NCI-H1930 (cell line): ENCODE results near the gene MTARC1.

Source experiments
- DNase-seq, 2 experiments: peaks; one replicate each; lab custom pipeline; 2025; lab: John Stamatoyannopoulos, UW

The MTARC1 gene

GRCh38 chr1:220770245-220770913 lies 16.3 kb upstream of the MTARC1 start:
- DNase-seq, result no peak

DNA sequence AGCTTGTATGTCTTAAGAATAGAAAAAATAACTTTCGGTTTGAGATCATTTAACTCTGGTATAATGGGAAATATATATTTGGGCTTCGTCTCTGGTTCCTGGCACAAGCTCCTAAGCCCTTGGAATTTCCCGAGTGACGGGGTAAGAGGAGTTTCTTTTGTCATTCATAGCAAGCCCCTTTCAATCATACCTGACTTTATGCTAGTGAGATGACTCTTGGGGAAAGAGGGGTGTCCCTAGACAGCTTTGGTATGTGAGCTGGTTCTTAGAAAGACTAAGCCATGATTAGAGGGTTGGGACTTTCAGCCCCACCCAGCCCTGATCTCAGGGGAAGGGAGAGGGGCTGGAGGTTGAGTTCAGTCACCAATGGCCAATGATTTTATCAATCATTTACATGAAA lies 13.9 kb upstream of the MTARC1 start:
- no peak for DNase-seq

DNA sequence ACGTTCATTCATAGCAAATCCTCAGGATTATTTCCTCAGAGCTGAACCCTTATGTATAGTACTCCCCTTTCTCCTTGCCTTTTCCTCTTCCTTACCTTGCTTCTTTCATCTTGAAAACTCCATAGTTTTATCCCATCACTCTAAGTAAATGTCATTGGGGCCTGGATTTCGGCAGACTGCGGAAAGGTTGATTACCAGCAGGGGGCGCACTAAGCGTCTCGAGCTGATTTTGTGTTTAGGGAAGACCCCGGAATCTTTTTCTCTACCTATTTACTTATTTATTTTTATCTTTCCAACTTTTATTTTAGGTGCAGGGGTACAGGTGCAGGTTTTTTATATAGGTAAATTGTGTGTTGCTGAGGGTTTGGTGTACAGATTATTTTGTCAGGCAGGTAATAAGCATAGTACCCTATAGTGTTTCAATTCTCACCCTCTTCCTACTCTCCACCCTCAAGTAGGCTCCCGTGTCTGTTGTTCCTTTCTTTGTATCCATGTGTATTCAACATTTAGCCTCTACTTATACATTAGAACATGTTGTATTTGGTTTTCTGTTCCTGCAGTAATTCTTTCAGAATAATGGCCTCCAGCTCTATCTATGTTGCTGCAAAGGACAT lies 11.4 kb upstream of the MTARC1 start:
- peak in 1 of 2 experiments; percentile 22 for DNase-seq

DNA sequence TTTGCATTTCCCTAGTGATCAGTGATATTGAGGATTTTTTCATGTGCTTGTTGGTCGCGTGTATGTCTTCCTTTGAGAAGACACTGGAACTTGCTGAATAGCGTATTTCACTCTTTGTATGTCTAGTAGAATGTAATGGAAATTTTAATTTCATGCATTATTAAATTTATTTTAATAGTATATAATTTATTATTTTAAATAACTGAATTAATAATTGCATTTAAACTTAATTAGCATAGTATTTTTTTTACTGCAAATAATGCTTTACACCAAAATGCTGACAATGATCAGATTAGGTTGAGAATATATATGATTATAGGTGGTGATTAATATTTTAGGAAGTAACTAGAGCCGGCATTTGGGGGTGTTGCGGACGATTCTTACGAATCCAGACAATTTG lies 10.5 kb upstream of the MTARC1 start:
- DNase-seq, result no peak

DNA sequence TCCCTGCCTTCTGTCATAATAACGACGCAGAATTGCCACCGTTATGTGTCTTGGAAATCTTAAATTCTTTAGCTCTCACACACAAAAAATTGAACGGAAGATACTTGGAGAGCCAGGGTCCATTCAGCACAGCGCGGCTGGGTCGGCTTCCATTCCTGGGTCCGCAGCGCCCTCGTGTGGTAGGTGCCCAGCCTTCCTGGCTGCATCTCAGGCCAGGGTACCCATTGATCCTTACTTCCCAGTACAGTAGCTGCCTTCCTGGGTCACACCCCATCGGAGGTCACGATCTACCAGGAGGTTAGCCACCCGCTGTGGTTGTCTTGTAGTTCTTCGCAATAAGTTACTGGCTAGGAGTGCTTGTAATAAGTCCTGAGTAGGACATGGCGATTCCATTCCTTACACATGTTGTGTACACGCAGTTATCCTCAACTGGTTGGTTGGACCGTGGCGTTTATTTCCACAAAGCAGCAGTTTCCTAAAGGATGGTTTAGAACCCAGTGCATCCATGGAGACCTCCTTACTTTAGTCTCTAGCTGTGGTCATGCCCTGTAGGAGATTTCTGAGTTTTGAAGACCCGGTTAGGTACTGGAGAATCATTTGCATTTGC lies 9.9 kb upstream of the MTARC1 start:
- peak; percentile 58 to 61 for DNase-seq

DNA sequence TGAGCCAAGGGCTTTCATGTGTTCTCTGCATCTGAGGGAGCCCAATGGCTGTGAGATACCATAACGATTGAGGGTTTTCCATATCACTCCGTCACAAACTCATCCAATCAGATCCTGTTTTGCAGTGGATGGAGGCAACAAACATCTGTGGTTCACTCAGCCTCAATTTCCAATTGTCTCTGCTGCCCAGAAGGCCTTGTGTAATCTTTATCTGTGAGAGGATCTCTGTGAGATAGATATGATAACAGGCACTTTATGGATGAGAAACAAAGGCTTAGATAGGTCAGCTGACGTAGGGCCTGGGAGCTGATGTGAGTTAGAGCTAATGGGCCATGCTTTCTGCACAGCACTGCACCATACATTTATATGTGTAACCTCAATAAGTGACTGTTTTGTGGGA lies 3.3 kb upstream of the MTARC1 start:
- no peak for DNase-seq

DNA sequence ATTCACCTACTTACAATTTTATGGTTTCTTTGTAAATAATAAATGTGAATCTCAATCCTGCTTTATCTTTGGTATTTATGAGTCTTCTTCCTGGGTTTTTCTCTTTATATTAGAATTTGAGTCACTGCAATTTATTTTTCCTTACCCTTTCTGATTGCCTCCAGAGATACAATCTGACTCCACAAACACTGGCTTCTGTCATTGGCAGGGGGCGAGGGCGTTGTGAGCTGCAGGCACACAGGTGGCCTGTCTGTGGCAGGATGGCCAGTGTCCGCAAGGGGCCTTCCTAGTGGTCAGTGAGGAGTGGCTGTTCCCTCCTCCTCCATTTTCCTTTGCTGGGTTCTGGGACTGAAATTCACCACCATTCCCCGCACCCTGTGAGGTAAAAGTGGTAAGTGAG lies 2.0 kb upstream of the MTARC1 start:
- no peak for DNase-seq

DNA sequence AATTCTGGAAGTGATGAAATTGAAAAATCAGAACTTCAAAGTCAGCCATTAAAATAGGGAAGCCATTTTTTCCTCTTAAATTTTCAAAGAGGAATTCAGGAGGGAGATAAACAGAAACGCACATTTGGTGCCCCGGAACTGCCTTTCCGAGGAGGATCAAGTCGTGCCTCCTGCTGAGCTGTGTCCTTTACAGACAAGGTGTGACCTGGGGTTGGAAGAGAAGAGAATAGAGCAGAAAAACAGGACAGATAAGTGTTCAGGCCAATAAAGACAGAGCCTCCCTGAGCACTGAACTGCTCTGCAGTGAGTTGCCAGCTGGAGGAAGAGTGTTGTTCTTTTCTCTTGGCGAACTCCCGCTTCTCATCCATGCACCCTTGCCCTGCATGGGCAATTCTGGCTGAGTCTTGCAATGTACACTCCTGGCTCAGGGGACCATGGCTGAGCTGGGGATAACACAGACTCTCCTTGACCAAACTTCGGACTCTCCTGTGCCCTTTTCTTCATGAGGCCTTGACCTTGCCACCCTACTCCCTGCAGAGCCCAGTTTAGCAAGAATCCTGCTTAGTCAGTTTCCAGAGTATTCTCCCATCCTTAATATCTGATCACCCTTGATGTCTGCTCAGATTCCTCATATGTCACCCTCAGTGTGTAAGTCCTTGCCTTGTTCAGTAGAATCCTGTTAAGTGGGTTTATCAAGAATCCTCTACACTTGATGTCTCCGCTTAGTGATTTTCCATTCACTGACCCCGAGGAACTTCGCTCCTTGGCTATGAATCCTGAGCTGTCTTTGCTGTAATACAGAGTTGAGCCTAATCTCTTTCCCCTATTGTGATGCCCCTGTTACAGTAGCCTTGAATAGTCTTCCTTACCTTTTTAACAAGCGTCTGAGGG lies 1.3 kb upstream of the MTARC1 start:
- DNase-seq, result no peak

DNA sequence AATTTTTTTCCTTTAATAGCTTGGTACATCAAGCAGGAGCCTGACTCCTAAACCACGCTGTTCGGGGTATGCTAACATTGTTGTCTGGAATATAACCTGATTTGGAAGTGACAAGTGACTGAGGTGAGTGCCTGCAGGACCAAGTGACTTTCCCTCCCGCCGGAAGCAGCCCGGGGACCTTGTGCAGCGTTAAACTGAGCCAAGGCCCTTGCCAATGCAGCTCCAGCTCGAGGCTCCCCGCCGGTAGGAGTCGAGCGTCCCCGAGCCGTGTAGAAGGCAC lies 716 bp upstream of the MTARC1 start:
- DNase-seq, result no peak

GRCh38 chr1:220787069-220787619 lies 431 bp downstream of the MTARC1 start:
- peak in 1 of 2 experiments; percentile 19 for DNase-seq

GRCh38 chr1:220788900-220789299 lies 2.2 kb downstream of the MTARC1 start:
- DNase-seq, result no peak

GRCh38 chr1:220789532-220790147 lies 2.9 kb downstream of the MTARC1 start:
- DNase-seq, result no peak

- DNase-seq, result no peak
Measured at GRCh38 chr1:220791285-220791684, 4.6 kb downstream of the MTARC1 start.

DNA sequence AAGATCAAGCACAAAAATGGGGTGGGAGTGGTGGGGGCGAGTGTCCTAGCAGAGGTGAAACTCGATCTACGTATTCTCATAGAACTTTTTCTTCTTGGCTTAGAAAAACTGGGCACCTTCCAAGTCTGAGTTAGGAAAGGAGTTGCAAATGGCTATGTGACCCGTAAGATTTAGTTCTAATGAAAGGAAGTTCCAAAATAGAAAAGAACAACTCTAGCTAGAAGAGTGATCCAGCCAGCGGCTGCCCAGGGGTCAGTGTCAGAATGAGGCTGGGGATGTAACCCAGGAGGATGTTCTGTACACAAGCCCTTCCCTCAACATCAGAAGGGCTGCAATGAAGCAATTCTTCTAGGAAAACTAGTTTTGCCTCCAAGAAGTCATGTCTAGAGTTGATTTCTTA lies 5.2 kb downstream of the MTARC1 start:
- no peak for DNase-seq

GRCh38 chr1:220796530-220796929 lies 9.8 kb downstream of the MTARC1 start:
- no peak for DNase-seq

DNA sequence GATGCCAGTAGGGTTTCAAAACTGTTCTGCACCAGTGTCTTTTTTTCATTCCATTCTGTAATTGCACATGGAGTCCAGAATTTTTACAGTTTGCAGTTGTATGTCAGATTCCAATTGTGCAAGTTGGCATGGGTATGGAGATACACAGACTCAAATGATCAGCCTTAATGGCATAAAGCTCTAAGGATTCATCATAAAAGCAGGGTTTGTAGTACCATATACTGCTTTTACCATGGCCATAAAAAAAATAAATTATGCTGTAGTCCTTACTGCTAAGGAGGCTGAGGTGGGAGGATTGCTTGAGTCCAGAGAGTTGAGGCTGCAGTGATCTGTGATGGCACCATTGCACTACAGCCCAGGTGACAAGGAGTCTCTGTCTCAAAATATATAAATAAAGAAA lies 10.3 kb downstream of the MTARC1 start:
- no peak for DNase-seq

DNA sequence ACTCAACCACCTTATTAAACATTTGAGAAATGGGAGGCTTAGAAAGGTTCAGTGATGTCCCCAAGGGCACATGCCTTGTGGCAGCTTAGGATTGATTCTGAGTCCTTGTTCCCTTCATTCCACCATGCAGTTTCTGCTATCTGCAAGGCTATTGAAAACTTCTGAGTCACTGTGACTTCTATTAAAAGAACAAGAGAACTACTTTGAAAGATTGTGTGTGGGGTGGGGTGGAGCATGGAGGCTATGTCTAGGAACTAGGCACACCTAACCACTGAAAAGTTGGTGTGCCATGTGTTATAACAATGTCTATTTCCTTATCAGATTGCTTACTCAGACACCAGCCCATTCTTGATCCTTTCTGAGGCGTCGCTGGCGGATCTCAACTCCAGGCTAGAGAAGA lies 10.8 kb downstream of the MTARC1 start:
- DNase-seq, result no peak

GRCh38 chr1:220798338-220798737 lies 11.6 kb downstream of the MTARC1 start:
- DNase-seq, result no peak

DNA sequence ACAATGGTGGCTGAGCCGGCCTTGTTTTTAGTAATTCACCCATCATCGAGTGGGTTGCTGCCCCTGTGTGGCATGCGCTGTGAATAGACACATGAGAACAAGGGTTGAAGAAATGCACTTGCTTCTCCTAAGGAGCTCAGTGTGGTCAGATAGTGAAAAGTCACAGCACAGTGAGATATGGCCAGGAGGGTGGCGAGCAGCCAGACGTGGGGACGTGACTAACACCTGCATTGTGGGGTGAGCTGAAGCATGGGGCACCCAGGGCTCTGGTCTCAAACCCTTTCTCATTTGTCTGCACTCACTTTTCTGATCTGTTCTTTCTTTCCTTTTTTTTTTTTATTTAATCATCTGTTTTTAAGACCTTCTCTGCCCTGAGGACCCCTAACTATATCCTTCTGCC lies 13.5 kb downstream of the MTARC1 start:
- DNase-seq, result no peak

DNA sequence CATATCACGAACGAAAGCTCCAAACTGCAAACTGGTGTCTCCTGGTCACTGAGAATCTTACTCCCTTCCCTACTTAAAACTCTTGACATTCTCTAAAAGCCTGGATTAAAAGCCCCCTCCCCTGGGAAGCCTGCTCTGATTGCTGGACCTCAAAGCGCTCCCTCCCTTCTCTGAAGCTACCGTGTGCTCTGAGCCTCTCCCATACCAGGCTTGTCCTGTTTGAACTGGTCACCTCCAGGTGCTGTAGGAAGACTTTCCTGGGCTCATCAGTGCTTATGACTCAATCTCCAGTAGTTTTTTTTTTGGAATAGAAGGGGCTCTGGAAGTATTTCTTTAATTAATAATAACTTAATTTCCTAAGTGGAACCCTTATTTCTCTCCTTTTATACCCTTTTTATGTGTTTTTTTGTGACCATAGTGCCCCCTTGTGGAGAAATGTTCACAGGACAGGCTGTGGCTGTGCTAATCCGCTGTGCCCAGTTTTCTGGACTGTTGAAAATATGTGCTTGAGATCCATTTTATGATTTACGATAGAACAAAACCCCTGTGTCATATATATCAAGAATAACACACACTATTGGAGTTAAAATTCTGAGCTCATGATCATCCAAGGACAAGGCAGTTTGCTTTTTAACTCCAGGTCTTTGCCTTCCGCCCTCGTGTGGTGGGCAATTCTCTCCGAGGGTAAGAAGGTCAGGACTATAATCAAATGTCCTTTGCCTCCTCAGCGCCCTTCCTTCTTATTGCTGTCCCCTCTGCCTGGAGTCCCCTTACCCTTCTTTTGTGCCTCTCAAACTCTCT lies 16.9 kb downstream of the MTARC1 start:
- peak in 1 of 2 experiments; percentile 7 for DNase-seq

DNA sequence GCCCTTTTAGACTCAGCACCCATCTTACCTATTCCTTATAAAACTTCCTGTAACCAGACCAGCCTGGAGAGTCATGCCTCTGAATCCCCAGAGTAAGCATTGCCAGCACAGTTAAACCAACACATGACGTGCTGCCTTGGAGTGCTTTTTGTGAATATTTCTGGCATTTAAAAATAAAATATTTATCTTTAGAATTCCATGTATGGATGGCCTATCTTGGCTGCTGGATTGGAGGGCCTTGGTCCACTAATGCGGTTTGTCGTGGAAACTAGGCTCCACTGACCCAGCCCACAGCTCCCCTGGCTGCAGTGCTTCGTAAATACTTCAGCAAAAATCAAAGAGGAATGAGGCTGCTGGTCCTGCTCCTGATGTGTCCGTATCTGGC lies 17.5 kb downstream of the MTARC1 start:
- no peak for DNase-seq
